ENCODE measurements around the gene INF2. TPM values are rescaled to one million over a fixed set of nuclear protein-coding genes. Genes with fewer than 3 reads are reported as not detected.

INF2 gene
- total RNA-seq, 4 donors from 2014 or later: 187 to 510 (median 205) TPM

GRCh38 chr14:104644656-104645378 lies 44.6 kb upstream of the INF2 start:
- in situ Hi-C loops (cut with MboI; ENCODE audit: low pct_ligation_motif_present in 1 of 4, low pct_unique_long_range_greater_than_20kb in 1 of 4, low sequenced_read_pairs in 3 of 4) (loop anchor here in 1 of 4 donors (10.0 kb wide), 1 partner anchor 70 kb away; no protein-coding TSS in a partner anchor), intact Hi-C loops (cut with DNase I; ENCODE audit: low total_unique reads) (loop anchor here (5.0 kb wide), 1 partner anchor 508 kb away; the partner anchor contains the start of gene KIF26A)
- peaks cover 0 to 3% (median under 1%) of the 10 kb centered on the region in 4 donors for H3K4me1 ChIP-seq
- DNase-seq: no peak
- H3K9me3 ChIP-seq: no peaks in the 10 kb centered on the region
- H3K36me3 ChIP-seq: no peaks in the 10 kb centered on the region
- WGBS, 2 donors (ENCODE audit: low coverage in 1 of 2): 76 to 82% methylated on average over 2 to 11 of the region's 11 CpGs
- H3K27me3 ChIP-seq: peaks cover 7% of the 10 kb centered on the region
- TF ChIP-seq, protein P1, sequence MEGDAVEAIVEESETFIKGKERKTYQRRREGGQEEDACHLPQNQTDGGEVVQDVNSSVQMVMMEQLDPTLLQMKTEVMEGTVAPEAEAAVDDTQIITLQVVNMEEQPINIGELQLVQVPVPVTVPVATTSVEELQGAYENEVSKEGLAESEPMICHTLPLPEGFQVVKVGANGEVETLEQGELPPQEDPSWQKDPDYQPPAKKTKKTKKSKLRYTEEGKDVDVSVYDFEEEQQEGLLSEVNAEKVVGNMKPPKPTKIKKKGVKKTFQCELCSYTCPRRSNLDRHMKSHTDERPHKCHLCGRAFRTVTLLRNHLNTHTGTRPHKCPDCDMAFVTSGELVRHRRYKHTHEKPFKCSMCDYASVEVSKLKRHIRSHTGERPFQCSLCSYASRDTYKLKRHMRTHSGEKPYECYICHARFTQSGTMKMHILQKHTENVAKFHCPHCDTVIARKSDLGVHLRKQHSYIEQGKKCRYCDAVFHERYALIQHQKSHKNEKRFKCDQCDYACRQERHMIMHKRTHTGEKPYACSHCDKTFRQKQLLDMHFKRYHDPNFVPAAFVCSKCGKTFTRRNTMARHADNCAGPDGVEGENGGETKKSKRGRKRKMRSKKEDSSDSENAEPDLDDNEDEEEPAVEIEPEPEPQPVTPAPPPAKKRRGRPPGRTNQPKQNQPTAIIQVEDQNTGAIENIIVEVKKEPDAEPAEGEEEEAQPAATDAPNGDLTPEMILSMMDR (IDR thresholded peaks at IDR 0.05): no peak
- TF ChIP-seq POLR2A (IDR thresholded peaks at IDR 0.05): no peak
- no peak for TF ChIP-seq EP300 (IDR thresholded peaks at IDR 0.05; ENCODE audit: low read depth)
- no peak for TF ChIP-seq POLR2AphosphoS5 (IDR thresholded peaks at IDR 0.05)
- H3K4me3 ChIP-seq: no peak overlapping the region
- H3K27ac ChIP-seq: no peak overlapping the region

DNA sequence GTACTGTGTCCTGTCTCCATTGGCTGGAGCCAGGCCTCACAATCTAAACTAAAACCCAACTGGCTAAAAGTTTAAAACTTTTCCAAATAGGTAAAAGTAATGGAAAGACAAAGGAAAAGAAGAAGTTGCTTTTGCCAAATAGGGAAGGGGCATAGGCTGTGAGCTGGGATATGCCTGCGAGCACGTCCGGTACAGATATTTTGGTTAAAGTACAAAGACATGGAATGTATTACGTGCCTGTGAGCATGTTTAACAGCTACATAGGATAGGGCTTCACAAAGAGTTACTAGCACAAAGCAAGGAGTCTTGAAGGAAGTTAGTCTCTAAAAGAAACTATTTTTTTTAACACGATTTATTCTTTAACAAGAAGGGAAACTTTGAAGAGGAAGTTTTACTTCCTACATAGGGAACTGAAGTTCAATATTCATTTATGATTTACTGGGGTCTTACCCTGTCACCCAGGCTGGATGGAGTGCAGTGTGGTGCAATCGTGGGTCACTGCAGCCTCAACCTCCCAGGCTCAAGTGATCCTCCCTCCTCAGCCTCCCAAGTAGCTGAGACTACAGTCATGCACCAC lies 41.9 kb upstream of the INF2 start:
- in situ Hi-C loops (cut with MboI; ENCODE audit: low pct_ligation_motif_present in 1 of 4, low pct_unique_long_range_greater_than_20kb in 1 of 4, low sequenced_read_pairs in 3 of 4) (loop anchor here in 1 of 4 donors (10.0 kb wide), 1 partner anchor 67 kb away; no protein-coding TSS in a partner anchor), intact Hi-C loops (cut with DNase I; ENCODE audit: low total_unique reads) (no loop called here)
- DNase-seq: no peak
- Histone ChIP-seq H3K27ac (no peak overlapping the region), H3K9me3 (no peaks in the 10 kb centered on the region), H3K4me3 (no peak overlapping the region), H3K27me3 (no peaks in the 10 kb centered on the region), H3K4me1 (peaks cover 0 to 11% (median 10%) of the 10 kb centered on the region in 4 donors), H3K36me3 (no peaks in the 10 kb centered on the region)
- TF ChIP-seq POLR2AphosphoS5 (IDR thresholded peaks at IDR 0.05): no peak
- TF ChIP-seq, protein P1 (IDR thresholded peaks at IDR 0.05): no peak
- TF ChIP-seq EP300 (IDR thresholded peaks at IDR 0.05; ENCODE audit: low read depth): no peak
- no peak for TF ChIP-seq POLR2A (IDR thresholded peaks at IDR 0.05)
- 62 to 65% methylated on average over 6 of the region's 6 CpGs for whole genome bisulfite sequencing, 2 donors (ENCODE audit: low coverage in 1 of 2)

DNA sequence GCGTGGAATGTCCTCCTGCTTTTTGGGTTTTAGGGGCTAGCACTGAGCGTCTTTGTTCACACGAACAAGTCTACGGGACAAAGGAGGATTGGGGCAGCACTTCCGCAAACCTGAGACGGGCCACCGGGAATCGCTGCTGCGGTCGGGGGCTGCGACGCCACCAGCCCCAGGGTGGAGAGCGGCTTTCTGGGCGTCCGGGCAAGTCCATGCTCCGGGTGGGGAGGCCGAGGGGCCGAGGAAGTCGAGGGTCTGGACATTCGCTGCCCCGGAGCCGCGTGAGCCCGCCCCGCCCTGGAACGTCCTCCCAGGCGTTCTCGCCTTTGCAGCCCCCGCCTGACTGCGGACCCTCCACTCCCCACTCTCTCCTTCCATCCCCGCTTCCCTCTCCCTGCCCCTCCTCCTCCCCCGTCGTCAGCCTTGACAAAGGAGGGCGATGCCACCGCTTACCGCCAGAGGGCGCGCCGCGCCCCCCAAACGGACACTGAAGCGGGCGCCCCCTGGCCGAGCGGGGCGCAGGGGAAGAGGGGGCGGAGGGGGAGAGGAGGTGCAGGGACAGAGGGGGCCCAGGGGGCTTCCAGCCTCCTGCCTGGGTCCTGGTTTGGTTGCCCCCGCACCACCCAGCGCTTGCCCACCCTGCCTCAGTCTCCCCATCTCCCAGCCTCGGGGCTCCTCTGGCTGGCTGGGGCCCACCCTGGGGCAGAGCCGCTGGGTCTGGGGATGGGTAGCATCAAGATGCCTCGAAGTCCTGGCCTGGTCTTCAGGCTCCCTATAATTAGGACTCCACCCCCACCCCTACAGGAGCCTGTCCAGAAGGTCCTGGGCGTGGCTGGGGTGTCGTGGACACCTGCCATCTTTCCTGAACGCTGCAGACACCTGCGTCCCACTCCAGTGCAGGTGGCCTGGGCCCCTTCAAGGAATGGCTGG lies 39.1 kb upstream of the INF2 start:
- intact Hi-C loops (cut with DNase I; ENCODE audit: low total_unique reads) (loop anchor here (2.0 kb wide), 1 partner anchor 58 kb away; no protein-coding TSS in a partner anchor), in situ Hi-C loops (cut with MboI; ENCODE audit: low pct_ligation_motif_present in 1 of 4, low pct_unique_long_range_greater_than_20kb in 1 of 4, low sequenced_read_pairs in 3 of 4) (loop anchor here in 1 of 4 donors (10.0 kb wide), 1 partner anchor 54 kb away; no protein-coding TSS in a partner anchor)
- peak; percentile 71 for DNase-seq
- no peaks in the 10 kb centered on the region for H3K9me3 ChIP-seq
- H3K27ac ChIP-seq: no peak overlapping the region
- H3K4me1 ChIP-seq: peaks cover 0 to 11% (median 10%) of the 10 kb centered on the region in 4 donors
- no peaks in the 10 kb centered on the region for H3K27me3 ChIP-seq
- WGBS, 2 donors (ENCODE audit: low coverage in 1 of 2): 4% methylated on average over 37 of the region's 56 CpGs; no CpG with 5 or more reads in 1 of the 2 donors
- no peak for TF ChIP-seq POLR2AphosphoS5 (IDR thresholded peaks at IDR 0.05)
- TF ChIP-seq, protein P1 (IDR thresholded peaks at IDR 0.05): peak; percentile 93 to 100 (median 100)
- no peaks in the 10 kb centered on the region for H3K36me3 ChIP-seq
- peak overlapping the region in 3 of 4 donors; percentile 11 to 37 (median 23) for H3K4me3 ChIP-seq

Measured in transverse colon (tissue), 4 donors.